T-helper 1 cell treated with Interleukin-12 subunit alpha and Interleukin-12 subunit beta and Interleukin-4 antibody, amounts not matched to agents 30 μg/mL and 1 μg/mL, for 36 hours (primary cell): ENCODE data around the gene FILIP1L.

Experiments used
- H3K27ac Mint-ChIP-seq: one replicate; pipeline ENCODE4 v1.8.0; 2021; ENCODE audit warnings: mild to moderate bottlenecking, mixed read lengths
- H3K27me3 Mint-ChIP-seq: one replicate; pipeline ENCODE4 v1.8.0; 2021; ENCODE audit warnings: low read depth, mixed read lengths
- H3K36me3 Mint-ChIP-seq: one replicate; pipeline ENCODE4 v1.8.0; 2021; ENCODE audit warnings: low read depth, mixed read lengths
- H3K4me1 Mint-ChIP-seq: one replicate; pipeline ENCODE4 v1.8.0; 2021; ENCODE audit warnings: low read depth, mixed read lengths
- H3K4me3 Mint-ChIP-seq: one replicate; pipeline ENCODE4 v1.8.0; 2021; ENCODE audit warnings: mild to moderate bottlenecking, moderate library complexity, mixed read lengths
- H3K9me3 Mint-ChIP-seq: one replicate; pipeline ENCODE4 v1.8.0; 2021; ENCODE audit warnings: mixed read lengths

Gene FILIP1L

GRCh38 chr3:100040451-100041225 lies 73.7 kb downstream of the FILIP1L start:
- no peak overlapping the region for H3K4me3 Mint-ChIP-seq
- H3K27ac Mint-ChIP-seq: no peak overlapping the region
- H3K4me1 Mint-ChIP-seq: no peaks in the 10 kb centered on the region
- no peaks in the 10 kb centered on the region for H3K27me3 Mint-ChIP-seq
- no peaks in the 10 kb centered on the region for H3K9me3 Mint-ChIP-seq
- peaks cover 2% of the 10 kb centered on the region for H3K36me3 Mint-ChIP-seq

DNA sequence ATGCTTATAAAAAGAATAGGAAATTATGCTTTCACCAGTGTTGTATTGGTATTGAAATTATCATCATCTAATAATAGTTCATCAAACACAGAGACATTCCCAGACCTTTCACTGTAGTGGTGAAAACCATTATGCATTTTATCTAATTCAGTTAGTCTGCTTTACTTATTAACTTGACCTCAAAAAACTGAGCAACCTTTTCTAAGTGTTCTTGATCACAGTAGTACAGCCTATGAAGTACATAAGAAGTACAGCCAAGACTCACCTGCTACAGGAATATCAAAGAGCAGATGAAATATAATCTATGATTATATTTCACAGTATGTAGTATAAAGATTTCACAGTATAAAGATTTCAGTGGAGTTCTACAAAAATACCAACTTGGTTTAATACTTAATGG lies 75.2 kb downstream of the FILIP1L start:
- Mint-ChIP-seq H3K9me3 (no peaks in the 10 kb centered on the region), H3K4me1 (no peaks in the 10 kb centered on the region), H3K4me3 (no peak overlapping the region), H3K36me3 (no peaks in the 10 kb centered on the region), H3K27ac (no peak overlapping the region), H3K27me3 (no peaks in the 10 kb centered on the region)

GRCh38 chr3:100033903-100034471 lies 80.3 kb downstream of the FILIP1L start:
- Mint-ChIP-seq H3K27ac (no peak overlapping the region), H3K36me3 (peaks cover 4% of the 10 kb centered on the region), H3K27me3 (no peaks in the 10 kb centered on the region), H3K9me3 (no peaks in the 10 kb centered on the region), H3K4me3 (no peak overlapping the region), H3K4me1 (peaks cover 7% of the 10 kb centered on the region)

DNA sequence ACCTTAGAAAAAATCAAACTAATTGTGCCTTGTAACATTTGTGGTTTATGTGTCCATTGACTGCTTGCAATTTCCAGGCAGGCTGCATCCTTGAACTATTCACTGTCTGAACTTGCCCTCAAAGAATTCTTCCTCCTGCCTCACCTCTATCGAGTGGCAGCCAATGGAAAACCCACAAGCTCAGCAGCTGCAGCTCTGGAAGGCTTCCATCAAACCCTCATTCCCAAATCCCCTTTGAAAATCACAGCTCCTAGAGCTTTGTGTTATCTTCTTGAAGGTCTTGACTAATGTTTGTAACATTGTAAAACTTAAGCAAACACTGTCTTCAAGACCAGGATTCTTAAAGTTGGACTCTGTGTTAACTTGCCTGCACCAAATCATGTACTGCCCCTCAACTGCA lies 81.1 kb downstream of the FILIP1L start:
- Mint-ChIP-seq H3K27ac (no peak overlapping the region), H3K9me3 (no peaks in the 10 kb centered on the region), H3K27me3 (no peaks in the 10 kb centered on the region), H3K36me3 (peaks cover 4% of the 10 kb centered on the region), H3K4me3 (no peak overlapping the region), H3K4me1 (peaks cover 7% of the 10 kb centered on the region)

DNA sequence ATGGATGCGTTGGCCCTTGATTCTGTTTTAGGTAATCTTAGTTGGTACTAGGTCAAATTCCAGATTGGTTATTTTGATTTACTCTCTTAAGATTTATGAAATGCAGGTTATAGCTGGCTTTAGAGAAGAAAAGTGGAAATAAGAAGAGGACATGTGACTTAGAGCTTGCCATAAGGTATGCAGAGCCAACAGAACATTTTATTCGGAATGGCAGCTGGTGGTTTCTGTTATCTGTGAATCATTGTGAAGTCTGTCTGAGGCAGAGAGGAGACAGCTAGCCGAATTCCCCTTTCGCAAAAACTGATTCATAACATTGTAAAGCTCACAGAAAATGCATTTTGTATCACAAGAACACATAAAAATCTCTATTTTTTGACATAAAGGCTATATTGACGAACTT lies 82.1 kb downstream of the FILIP1L start:
- Mint-ChIP-seq H3K27me3 (no peaks in the 10 kb centered on the region), H3K27ac (no peak overlapping the region), H3K4me1 (peaks cover 7% of the 10 kb centered on the region), H3K36me3 (peaks cover 4% of the 10 kb centered on the region), H3K9me3 (no peaks in the 10 kb centered on the region), H3K4me3 (no peak overlapping the region)

GRCh38 chr3:100030914-100031425 lies 83.3 kb downstream of the FILIP1L start:
- no peaks in the 10 kb centered on the region for H3K27me3 Mint-ChIP-seq
- peaks cover 4% of the 10 kb centered on the region for H3K36me3 Mint-ChIP-seq
- H3K27ac Mint-ChIP-seq: no peak overlapping the region
- peaks cover 7% of the 10 kb centered on the region for H3K4me1 Mint-ChIP-seq
- H3K4me3 Mint-ChIP-seq: no peak overlapping the region
- H3K9me3 Mint-ChIP-seq: no peaks in the 10 kb centered on the region

- Mint-ChIP-seq H3K9me3 (no peaks in the 10 kb centered on the region), H3K4me1 (peaks cover 7% of the 10 kb centered on the region), H3K36me3 (peaks cover 4% of the 10 kb centered on the region), H3K27ac (no peak overlapping the region), H3K4me3 (no peak overlapping the region), H3K27me3 (no peaks in the 10 kb centered on the region)
Observed at GRCh38 chr3:100030346-100030745, 84.0 kb downstream of the FILIP1L start.

GRCh38 chr3:100029689-100030088 lies 84.6 kb downstream of the FILIP1L start:
- no peak overlapping the region for H3K4me3 Mint-ChIP-seq
- H3K36me3 Mint-ChIP-seq: peaks cover 4% of the 10 kb centered on the region
- H3K9me3 Mint-ChIP-seq: no peaks in the 10 kb centered on the region
- H3K27me3 Mint-ChIP-seq: no peaks in the 10 kb centered on the region
- H3K4me1 Mint-ChIP-seq: peaks cover 7% of the 10 kb centered on the region
- H3K27ac Mint-ChIP-seq: no peak overlapping the region

DNA sequence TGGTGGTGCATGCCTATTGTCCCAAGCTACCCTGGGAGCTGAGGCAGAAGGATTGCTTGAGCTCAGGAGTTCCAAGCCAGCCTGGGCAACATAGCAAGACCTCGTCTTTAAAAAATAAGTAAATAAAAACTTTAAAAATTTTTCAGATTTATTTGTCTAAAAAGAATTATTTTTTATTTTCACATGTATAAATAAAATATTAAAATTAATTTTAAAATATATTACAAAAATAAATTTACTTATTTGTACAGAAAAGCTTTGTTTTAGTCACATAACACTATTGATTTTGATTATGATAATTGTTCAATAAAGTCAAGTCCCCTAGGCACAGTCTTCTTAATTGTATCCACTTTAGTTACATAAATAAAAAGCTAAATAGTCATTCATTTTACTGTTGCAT lies 85.2 kb downstream of the FILIP1L start:
- Mint-ChIP-seq H3K27ac (no peak overlapping the region), H3K4me3 (no peak overlapping the region), H3K36me3 (peaks cover 4% of the 10 kb centered on the region), H3K27me3 (no peaks in the 10 kb centered on the region), H3K9me3 (no peaks in the 10 kb centered on the region), H3K4me1 (peaks cover 7% of the 10 kb centered on the region)

- Mint-ChIP-seq H3K4me1 (peaks cover 4% of the 10 kb centered on the region), H3K27ac (no peak overlapping the region), H3K4me3 (no peak overlapping the region), H3K36me3 (no peaks in the 10 kb centered on the region), H3K9me3 (no peaks in the 10 kb centered on the region), H3K27me3 (no peaks in the 10 kb centered on the region)
Observed at GRCh38 chr3:100027321-100027720, 87.0 kb downstream of the FILIP1L start.

- Mint-ChIP-seq H3K36me3 (no peaks in the 10 kb centered on the region), H3K27me3 (no peaks in the 10 kb centered on the region), H3K4me1 (no peaks in the 10 kb centered on the region), H3K27ac (no peak overlapping the region), H3K4me3 (no peak overlapping the region), H3K9me3 (no peaks in the 10 kb centered on the region)
Observed at GRCh38 chr3:100024520-100025303, 89.6 kb downstream of the FILIP1L start.

DNA sequence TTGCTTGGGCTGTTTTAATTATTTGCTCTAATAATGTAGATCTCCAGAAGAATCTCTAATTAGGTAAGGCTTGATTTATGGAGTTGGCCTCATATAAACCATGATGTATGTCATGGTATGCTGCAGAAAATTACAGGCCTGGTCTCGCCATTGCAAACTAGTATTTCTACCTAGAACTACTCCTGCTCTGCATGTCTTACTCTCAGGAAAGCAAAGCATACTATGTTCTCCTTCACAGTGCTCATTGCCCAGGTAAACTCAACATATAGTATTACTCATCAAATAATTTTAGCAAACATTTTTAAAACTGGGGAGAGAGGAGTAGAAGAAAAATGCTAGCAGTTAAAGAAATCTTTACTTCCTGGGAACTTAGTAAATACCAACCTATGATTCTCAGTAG lies 90.7 kb downstream of the FILIP1L start:
- H3K27ac Mint-ChIP-seq: no peak overlapping the region
- no peak overlapping the region for H3K4me3 Mint-ChIP-seq
- no peaks in the 10 kb centered on the region for H3K36me3 Mint-ChIP-seq
- H3K27me3 Mint-ChIP-seq: no peaks in the 10 kb centered on the region
- H3K4me1 Mint-ChIP-seq: no peaks in the 10 kb centered on the region
- H3K9me3 Mint-ChIP-seq: no peaks in the 10 kb centered on the region

- no peaks in the 10 kb centered on the region for H3K9me3 Mint-ChIP-seq
- no peak overlapping the region for H3K27ac Mint-ChIP-seq
- no peaks in the 10 kb centered on the region for H3K36me3 Mint-ChIP-seq
- H3K4me1 Mint-ChIP-seq: no peaks in the 10 kb centered on the region
- no peaks in the 10 kb centered on the region for H3K27me3 Mint-ChIP-seq
- H3K4me3 Mint-ChIP-seq: no peak overlapping the region
Observed at GRCh38 chr3:100023150-100023549, 91.2 kb downstream of the FILIP1L start.

GRCh38 chr3:100022506-100022905 lies 91.8 kb downstream of the FILIP1L start:
- Mint-ChIP-seq H3K27ac (no peak overlapping the region), H3K4me1 (no peaks in the 10 kb centered on the region), H3K9me3 (no peaks in the 10 kb centered on the region), H3K36me3 (no peaks in the 10 kb centered on the region), H3K4me3 (no peak overlapping the region), H3K27me3 (no peaks in the 10 kb centered on the region)
